GM23248 (cell line): ENCODE measurements around the gene ARHGAP10. TPM values are rescaled to one million over a fixed set of nuclear protein-coding genes. Genes with fewer than 3 reads are reported as not detected.

Experiments used
- DNase-seq: peaks from one replicate; pipeline ENCODE4 v3.0.0-alpha.2; 2015
- H2AFZ ChIP-seq: fragments of 200-600 bp; sonication (generic); 2 replicates; pipeline ENCODE4 v1.6.1; 2016; ENCODE audit warnings: antibody characterized with exemption
- H3F3A ChIP-seq: fragments of 200-600 bp; sonication (generic); 2 replicates; pipeline ENCODE4 v1.6.1; 2016; ENCODE audit warnings: mild to moderate bottlenecking, antibody characterized with exemption, mixed run types; ENCODE audit not compliant: insufficient read depth
- H3K27ac ChIP-seq: fragments of 200-600 bp; sonication (generic); 2 replicates; pipeline ENCODE4 v1.5.1; 2016; ENCODE audit warnings: mild to moderate bottlenecking
- H3K27me3 ChIP-seq: fragments of 200-600 bp; sonication (generic); replicated peaks from 2 replicates; pipeline ENCODE4 v1.6.1; 2016; ENCODE audit warnings: mild to moderate bottlenecking; ENCODE audit not compliant: insufficient read depth
- H3K36me3 ChIP-seq: fragments of 200-600 bp; sonication (generic); 2 replicates; pipeline ENCODE4 v1.6.1; 2016; ENCODE audit warnings: low read depth, mild to moderate bottlenecking
- H3K4me1 ChIP-seq: fragments of 200-600 bp; sonication (generic); 2 replicates; pipeline ENCODE4 v1.6.1; 2016; ENCODE audit warnings: mild to moderate bottlenecking; ENCODE audit not compliant: insufficient read depth
- H3K4me2 ChIP-seq: fragments of 200-600 bp; sonication (generic); one replicate; pipeline ENCODE4 v1.6.1; 2016; ENCODE audit warnings: mild to moderate bottlenecking; ENCODE audit not compliant: unreplicated experiment
- H3K4me3 ChIP-seq: fragments of 200-600 bp; sonication (generic); 2 replicates; pipeline ENCODE4 v1.5.1; 2016; ENCODE audit warnings: mild to moderate bottlenecking
- H3K79me2 ChIP-seq: fragments of 200-600 bp; sonication (generic); 2 replicates; pipeline ENCODE4 v1.6.1; 2016; ENCODE audit warnings: mild to moderate bottlenecking; ENCODE audit not compliant: insufficient read depth
- H3K9ac ChIP-seq: fragments of 200-600 bp; sonication (generic); 2 replicates; pipeline ENCODE4 v1.6.1; 2016; ENCODE audit warnings: mild to moderate bottlenecking
- H3K9me2 ChIP-seq: fragments of 200-600 bp; sonication (generic); 2 replicates; pipeline ENCODE4 v1.6.1; 2016; ENCODE audit warnings: mixed run types, mild to moderate bottlenecking, moderate library complexity; ENCODE audit not compliant: insufficient read depth
- H3K9me3 ChIP-seq: fragments of 200-600 bp; sonication (generic); one replicate; pipeline ENCODE4 v1.6.1; 2017; ENCODE audit warnings: low read depth
- H4K20me1 ChIP-seq: fragments of 200-600 bp; sonication (generic); 2 replicates; pipeline ENCODE4 v1.6.0; 2016; ENCODE audit not compliant: insufficient read depth
- EZH2 ChIP-seq: fragments of 200-600 bp; sonication (generic); IDR thresholded peaks from 2 replicates; pipeline ENCODE4 v1.6.1; 2018; ENCODE audit warnings: antibody characterized with exemption, mild to moderate bottlenecking; ENCODE audit not compliant: insufficient read depth, poor library complexity, severe bottlenecking
- EZH2phosphoT487 ChIP-seq: fragments of 200-600 bp; sonication (generic); IDR thresholded peaks from 2 replicates; pipeline ENCODE4 v1.6.1; 2018; ENCODE audit warnings: antibody characterized with exemption, moderate library complexity, mild to moderate bottlenecking, low read depth; ENCODE audit not compliant: insufficient read depth
- WGBS, 2 experiments: methylation state at CpG; one replicate each; pipeline ENCODE4 v1.1.6; 2015 to 2017; ENCODE audit warnings: low lambda C conversion rate in 2 of 2, low coverage in 1 of 2; ENCODE audit errors: missing lambda C conversion rate in 2 of 2; 5-methylcytosine and 5-hydroxymethylcytosine counted together
- in situ Hi-C: fragments of 300-500 bp; cut with MboI; formaldehyde crosslinking; loops from 2 replicates; pipeline ENCODE4 v1.15.0; 2020
- polyA plus RNA-seq: library from polyadenylated mRNA; unstranded; fragments of >200 nt; fragmentation: Nextera tagmentation; extraction: Ambion mirVana; gene quantifications from 2 replicates; pipeline ENCODE4 v1.2.1, GENCODE V29; 2016
- total RNA-seq: library from RNA; depleted of rRNA; stranded (reverse); fragments of >200 nt; shearing (Covaris generic); gene quantifications from 2 replicates; pipeline ENCODE4 v1.2.3, GENCODE V29; 2014

The ARHGAP10 gene
- total and polyA plus RNA-seq, 2 experiments from 2014 or later, result 19.5 to 24.8 TPM

DNA sequence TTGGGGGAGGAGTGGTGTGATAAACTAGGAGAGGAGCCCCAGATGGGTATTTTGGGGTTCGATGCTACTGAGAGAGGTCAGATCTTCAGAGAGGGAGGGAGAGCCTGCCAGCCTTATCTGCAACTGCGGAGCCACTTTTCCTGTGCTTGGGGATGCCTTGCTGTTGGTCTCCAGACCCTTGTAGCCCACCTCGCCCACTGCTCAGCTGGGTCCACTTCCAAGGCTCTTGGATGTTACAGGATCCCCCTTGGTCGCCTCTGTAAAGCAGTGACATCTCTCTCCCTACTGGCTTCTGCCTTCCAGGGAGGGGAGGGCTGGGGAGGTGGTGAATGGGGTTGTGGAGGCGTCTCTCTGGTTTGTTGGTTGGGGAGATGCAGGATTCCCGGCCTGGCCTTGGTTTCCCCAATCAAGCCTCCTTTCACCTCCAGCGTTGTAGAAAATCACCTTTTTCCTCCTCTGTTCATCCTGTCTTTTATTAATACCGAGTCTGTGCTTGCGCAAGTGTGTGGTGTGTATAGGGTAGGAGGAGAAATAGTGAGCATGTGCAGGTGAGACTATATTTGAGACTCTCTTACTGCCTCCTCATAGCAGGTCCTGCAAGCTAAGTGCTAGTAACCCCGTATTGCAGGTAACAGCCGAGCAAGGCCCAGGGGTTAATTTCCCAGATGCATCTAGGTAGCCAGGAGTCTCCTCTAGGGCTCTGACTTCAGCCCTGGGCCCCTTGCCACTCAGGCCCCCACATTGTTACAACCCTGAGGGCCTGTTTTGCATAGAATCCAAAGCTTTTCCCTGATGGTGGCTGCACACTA is 337.4 kb downstream of the ARHGAP10 start:
- H3K79me2 ChIP-seq, result no peaks in the 10 kb centered on the region
- peaks cover 10% of the 10 kb centered on the region; the same call in 1 of the 2 replicates for H3K4me1 ChIP-seq
- no peaks in the 10 kb centered on the region for H3K27me3 ChIP-seq
- H3K9ac ChIP-seq, result no peak overlapping the region
- no peak overlapping the region for H3K4me2 ChIP-seq
- 96 to 97% methylated on average over 11 of the region's 11 CpGs for WGBS, 2 experiments
- H3K9me3 ChIP-seq, result no peaks in the 10 kb centered on the region
- DNase-seq, result no peak
- H3K27ac ChIP-seq, result no peak overlapping the region
- H2AFZ ChIP-seq, result no peak overlapping the region
- in situ Hi-C loops, result no loop called here
- peaks cover 10% of the 10 kb centered on the region; the same call in 1 of the 2 replicates for H3K36me3 ChIP-seq
- no peak for TF ChIP-seq EZH2phosphoT487
- no peak for TF ChIP-seq EZH2
- no peaks in the 10 kb centered on the region for H3K9me2 ChIP-seq
- no peaks in the 10 kb centered on the region for H4K20me1 ChIP-seq
- 0 out of 2 replicates have a peak, but pooled peaks cover 9% of the 10 kb centered on the region for H3F3A ChIP-seq
- H3K4me3 ChIP-seq, result no peak overlapping the region

DNA sequence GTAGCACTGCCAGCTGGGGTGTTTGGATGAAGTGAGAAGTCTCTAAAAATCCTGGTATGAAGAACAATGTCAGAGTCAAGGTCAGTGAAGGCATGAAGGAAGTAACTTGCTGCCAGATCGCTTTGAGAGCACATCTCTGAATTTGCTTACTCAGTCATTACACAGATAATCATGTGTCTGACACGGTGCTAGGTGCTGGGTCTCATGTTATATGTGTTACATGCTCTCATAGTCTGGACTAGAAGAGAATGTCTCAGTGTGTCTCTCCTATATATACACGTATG is 337.9 kb downstream of the ARHGAP10 start:
- no peak overlapping the region for H3K9ac ChIP-seq
- no peak overlapping the region for H2AFZ ChIP-seq
- no peaks in the 10 kb centered on the region for H3K79me2 ChIP-seq
- in situ Hi-C loops, result no loop called here
- 0 out of 2 replicates have a peak, but pooled peaks cover 6% of the 10 kb centered on the region for H3F3A ChIP-seq
- TF ChIP-seq EZH2phosphoT487, result no peak
- no peak for TF ChIP-seq EZH2
- no peak overlapping the region for H3K4me3 ChIP-seq
- no peaks in the 10 kb centered on the region for H4K20me1 ChIP-seq
- H3K4me2 ChIP-seq, result no peak overlapping the region
- no peaks in the 10 kb centered on the region for H3K27me3 ChIP-seq
- H3K9me3 ChIP-seq, result no peaks in the 10 kb centered on the region
- no peaks in the 10 kb centered on the region for H3K9me2 ChIP-seq
- no peak overlapping the region for H3K27ac ChIP-seq
- H3K4me1 ChIP-seq, result peaks cover 7% of the 10 kb centered on the region; the same call in 1 of the 2 replicates
- H3K36me3 ChIP-seq, result peaks cover 10% of the 10 kb centered on the region; the same call in 1 of the 2 replicates
- WGBS, 2 experiments, result 89 to 97% methylated on average over 3 of the region's 3 CpGs
- DNase-seq, result no peak

DNA sequence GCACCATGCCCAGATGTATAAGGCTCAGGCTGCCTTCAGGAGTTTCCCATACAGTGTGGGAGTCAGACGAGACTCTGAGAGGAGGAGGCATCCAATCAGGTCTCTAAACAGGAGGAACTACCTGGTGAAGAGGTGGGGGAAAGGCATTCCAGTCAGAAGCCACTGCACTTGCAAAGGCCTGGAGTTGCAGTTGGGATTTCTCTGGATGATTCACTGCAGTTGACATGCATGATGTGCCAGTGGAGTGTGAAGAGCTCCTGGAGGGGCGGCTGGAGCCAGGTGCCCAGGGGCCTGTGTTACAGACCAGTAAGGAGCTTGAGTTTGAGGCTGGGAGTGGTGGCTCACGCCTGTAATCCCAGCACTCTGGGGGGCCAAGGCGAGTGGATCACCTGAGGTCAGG is 339.1 kb downstream of the ARHGAP10 start:
- Histone ChIP-seq H3K9ac (no peak overlapping the region), H3F3A (no peaks in the 10 kb centered on the region), H3K4me1 (no peaks in the 10 kb centered on the region), H3K4me3 (no peak overlapping the region), H3K9me3 (no peaks in the 10 kb centered on the region), H3K36me3 (peaks cover 10% of the 10 kb centered on the region; the same call in 1 of the 2 replicates), H3K79me2 (no peaks in the 10 kb centered on the region), H3K27me3 (no peaks in the 10 kb centered on the region), H4K20me1 (no peaks in the 10 kb centered on the region), H3K27ac (no peak overlapping the region), H2AFZ (no peak overlapping the region), H3K4me2 (no peak overlapping the region), H3K9me2 (no peaks in the 10 kb centered on the region)
- no peak for TF ChIP-seq EZH2
- TF ChIP-seq EZH2phosphoT487, result no peak
- in situ Hi-C loops, result no loop called here
- DNase-seq, result no peak
- WGBS, 2 experiments, result 94 to 99% methylated on average over 4 of the region's 4 CpGs

DNA sequence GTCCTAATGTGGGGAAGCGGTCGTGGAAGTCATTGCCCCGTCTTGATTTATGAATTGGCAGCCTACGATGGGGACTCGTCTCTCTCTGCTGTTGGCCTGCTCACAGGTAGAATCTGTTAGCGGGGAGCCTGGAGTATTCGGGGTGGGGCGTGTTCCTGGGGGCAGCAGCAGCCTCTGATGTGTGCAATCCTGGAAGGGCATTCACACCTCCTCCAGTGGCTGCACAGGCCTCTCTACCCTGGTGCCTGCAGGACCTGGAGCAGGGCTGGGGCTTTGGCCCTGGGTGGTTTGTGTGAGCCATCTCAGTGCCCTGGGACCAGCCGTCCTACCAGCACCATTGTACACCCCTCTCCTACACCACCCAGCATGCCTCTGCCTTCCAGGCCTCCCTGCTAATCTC is 340.9 kb downstream of the ARHGAP10 start:
- H3K9me2 ChIP-seq, result no peaks in the 10 kb centered on the region
- H3K27ac ChIP-seq, result no peak overlapping the region
- no peak for TF ChIP-seq EZH2phosphoT487
- TF ChIP-seq EZH2, result no peak
- DNase-seq, result no peak
- in situ Hi-C loops, result no loop called here
- no peaks in the 10 kb centered on the region for H3K4me1 ChIP-seq
- H3F3A ChIP-seq, result no peaks in the 10 kb centered on the region
- 95 to 100% methylated on average over 9 of the region's 9 CpGs for WGBS, 2 experiments
- H3K36me3 ChIP-seq, result 0 out of 2 replicates have a peak, but pooled peaks cover 6% of the 10 kb centered on the region
- H4K20me1 ChIP-seq, result no peaks in the 10 kb centered on the region
- H3K27me3 ChIP-seq, result no peaks in the 10 kb centered on the region
- no peaks in the 10 kb centered on the region for H3K79me2 ChIP-seq
- no peak overlapping the region for H3K4me2 ChIP-seq
- H3K9me3 ChIP-seq, result no peaks in the 10 kb centered on the region
- no peak overlapping the region for H2AFZ ChIP-seq
- no peak overlapping the region for H3K4me3 ChIP-seq
- no peak overlapping the region for H3K9ac ChIP-seq
